ENCODE measurements around the gene PTPRN2. TPM values are rescaled to one million over a fixed set of nuclear protein-coding genes. Genes with fewer than 3 reads are reported as not detected.

Gene PTPRN2
- total and polyA plus RNA-seq, 2 of the 8 experiments (the other 6 are each of a cell fraction or from before 2014, with no cell fraction given) = 2.6 to 4.5 TPM

GRCh38 chr7:157635669-157636068 lies 952.0 kb downstream of the PTPRN2 start:
- Histone ChIP-seq H3K23me2 (ENCODE audit: low read depth, low read length) (no peaks in the 10 kb centered on the region), H4K8ac (ENCODE audit: extremely low read depth, insufficient read depth, low read length) (no peak overlapping the region), H4K20me1 (replicated peaks in 1 of 2; ENCODE audit: control insufficient read depth in 1 of 2, insufficient read depth in 2 of 2, low read length in 2 of 2) (no peaks in the 10 kb centered on the region), H3K18ac (ENCODE audit: extremely low read depth, low read length) (no peak overlapping the region), H3K4me2 (ENCODE audit: insufficient read depth in 1 of 2, low read depth in 2 of 2, low read length in 2 of 2) (no peak overlapping the region), H2BK120ac (replicated peaks; ENCODE audit: low read depth, low read length) (no peak overlapping the region), H2BK12ac (ENCODE audit: low read depth, low read length) (no peak overlapping the region), H3K4me3 (ENCODE audit: extremely low read depth in 1 of 4, insufficient read depth in 2 of 4, low read depth in 3 of 4, low read length in 4 of 4) (no peak overlapping the region), H3K27me3 (replicated peaks in 1 of 4; ENCODE audit: control insufficient read depth in 3 of 4, extremely low read depth in 1 of 4, insufficient read depth in 3 of 4, low read length in 3 of 4) (no peaks in the 10 kb centered on the region), H3K9ac (replicated peaks in 1 of 4; ENCODE audit: extremely low read depth in 1 of 4, low read depth in 3 of 4, low read length in 3 of 4) (no peak overlapping the region), H3K14ac (ENCODE audit: insufficient read length) (no peak overlapping the region), H3K4ac (replicated peaks; ENCODE audit: insufficient read length, low read depth, low read length) (no peak overlapping the region), H3K9me3 (ENCODE audit: insufficient read depth in 2 of 2, low read depth in 1 of 2, low read length in 1 of 2) (peaks cover 12 to 13% of the 10 kb centered on the region in 2 experiments; a peak in 2 of 4 replicates), H4K5ac (ENCODE audit: insufficient read length, low read depth, low read length) (no peak overlapping the region), H2BK5ac (ENCODE audit: low read depth, low read length) (no peak overlapping the region), H2AK5ac (ENCODE audit: low read depth, low read length) (no peak overlapping the region), H4K91ac (replicated peaks; ENCODE audit: insufficient read length, low read length) (no peak overlapping the region), H3K27ac (ENCODE audit: low read depth, low read length) (no peak overlapping the region), H3K79me2 (ENCODE audit: control insufficient read depth in 1 of 2, insufficient read depth in 2 of 2, low read length in 2 of 2) (no peaks in the 10 kb centered on the region), H3K56ac (replicated peaks; ENCODE audit: insufficient read length, low read depth, low read length) (no peak overlapping the region), H2BK15ac (ENCODE audit: low read length) (no peak overlapping the region), H3K36me3 (ENCODE audit: control insufficient read depth in 2 of 4, insufficient read depth in 4 of 4, low read length in 3 of 4) (no peaks in the 10 kb centered on the region), H2BK20ac (ENCODE audit: low read length) (no peak overlapping the region), H3K23ac (ENCODE audit: insufficient read length) (no peak overlapping the region), H3K79me1 (ENCODE audit: low read depth, low read length) (no peaks in the 10 kb centered on the region), H3K4me1 (replicated peaks in 1 of 4; ENCODE audit: control insufficient read depth in 3 of 4, insufficient read depth in 4 of 4, low read length in 3 of 4) (0 out of 7 replicates have a peak, but pooled peaks cover 0 to 2% (median 0%) of the 10 kb centered on the region in 4 experiments), H2AFZ (ENCODE audit: low read length) (no peak overlapping the region)
- WGBS, 2 experiments (ENCODE audit: extremely low coverage in 1 of 2, insufficient coverage in 1 of 2, insufficient read length in 1 of 2, insufficient replicate concordance in 2 of 2, low coverage in 1 of 2, low lambda C conversion rate in 2 of 2, missing lambda C conversion rate in 1 of 2) = 76% methylated on average over 1 of the region's 1 CpG; no CpG with 5 or more reads in 1 of the 2 experiments
- FAIRE-seq = no peak
- CTCF ChIA-PET (ENCODE audit: partially characterized antibody) = interaction anchor here (0.6 kb wide), 1 partner anchor 352 kb away, joined by 3 read pairs; no protein-coding TSS in a partner anchor
- no peak for DNase-seq (ENCODE audit: low read depth in 1 of 2, low spot score in 2 of 2)
- POLR2A ChIA-PET (ENCODE audit: partially characterized antibody) = no interaction called here
- TF ChIP-seq CHD2 (IDR thresholded peaks at IDR 0.05; ENCODE audit: low read length) = no peak
- no peak for TF ChIP-seq CHD1 (IDR thresholded peaks at IDR 0.05; ENCODE audit: low read depth, low read length)
- TF ChIP-seq ZNF274 (IDR thresholded peaks at IDR 0.05; ENCODE audit: borderline replicate concordance, extremely low read depth, low read length) = no peak

Measured in H1 (cell line).